K562 (cell line): ENCODE data around the gene RUVBL1. TPM values are rescaled to one million over a fixed set of nuclear protein-coding genes. Genes with fewer than 3 reads are reported as not detected.

ENCODE experiments used
- AFF4 ChIP-seq: sonication (generic); formaldehyde crosslinking; IDR thresholded peaks from 2 replicates; pipeline ENCODE4 v1.8.0; 2023; ENCODE audit warnings: mild to moderate bottlenecking, missing genetic modification reagents
- BRCA1 ChIP-seq, 2 experiments: fragments of 450-650 bp in 1 of 2; sonication (generic) in 1 of 2; formaldehyde crosslinking in 1 of 2; IDR thresholded peaks; 2 replicates each; pipeline versions ENCODE4 v1.5.0 to v1.6.1; 2017 to 2020; ENCODE audit warnings: mild to moderate bottlenecking in 1 of 2, missing genetic modification reagents in 1 of 2
- ELK1 ChIP-seq: sonication (generic); formaldehyde crosslinking; IDR thresholded peaks from 2 replicates; pipeline ENCODE4 v1.8.1; 2022; ENCODE audit warnings: missing genetic modification reagents
- HDAC2 ChIP-seq: fragments of 450-650 bp; IDR thresholded peaks from 2 replicates; pipeline ENCODE4 v1.6.1; 2016; ENCODE audit warnings: mild to moderate bottlenecking
- HDGF ChIP-seq: fragments of 450-650 bp; IDR thresholded peaks from 2 replicates; pipeline ENCODE4 v1.6.1; 2016
- HEY1 ChIP-seq: fragments of 250-450 bp; sonication (Bioruptor Pico); IDR thresholded peaks from 2 replicates; pipeline ENCODE4 v1.5.0; 2020; ENCODE audit warnings: mild to moderate bottlenecking, moderate library complexity, borderline replicate concordance
- MLLT1 ChIP-seq, 2 experiments: fragments of 450-650 bp; IDR thresholded peaks; 2 replicates each; pipeline ENCODE4 v1.6.1; 2016
- MYNN ChIP-seq, 2 experiments: sonication (generic); formaldehyde crosslinking in 1 of 2; IDR thresholded peaks; 2 replicates each; pipeline versions ENCODE4 v1.5.0 to v1.6.1; 2016 to 2020; ENCODE audit warnings: antibody characterized with exemption in 1 of 2, missing genetic modification reagents in 1 of 2
- PYGO2 ChIP-seq: fragments of 450-650 bp; IDR thresholded peaks from 2 replicates; pipeline ENCODE4 v1.6.1; 2016; ENCODE audit warnings: mild to moderate bottlenecking, missing genetic modification characterization, moderate library complexity, missing compliant biosample characterization
- RBM34 ChIP-seq: fragments of 200-400 bp; formaldehyde crosslinking; IDR thresholded peaks from 2 replicates; pipeline ENCODE4 v1.6.1; 2018; ENCODE audit warnings: low read length, borderline replicate concordance; ENCODE audit not compliant: insufficient read depth
- RCOR1 ChIP-seq, 2 experiments: IDR thresholded peaks; 2 replicates each; pipeline ENCODE4 v1.6.1; 2012; ENCODE audit warnings: low read depth in 2 of 2, low read length in 2 of 2, borderline replicate concordance in 1 of 2, improper control_type of control experiment in 1 of 2
- TCF7 ChIP-seq: sonication (generic); IDR thresholded peaks from 2 replicates; pipeline ENCODE4 v1.6.1; 2016; ENCODE audit warnings: antibody characterized with exemption, borderline replicate concordance
- TRIM25 ChIP-seq: fragments of 450-650 bp; IDR thresholded peaks from 2 replicates; pipeline ENCODE4 v1.7.0; 2016; ENCODE audit warnings: borderline replicate concordance
- ZBTB34 ChIP-seq: fragments of 250-450 bp; sonication (Bioruptor Pico); IDR thresholded peaks from 2 replicates; pipeline ENCODE4 v1.8.0; 2021; ENCODE audit warnings: mild to moderate bottlenecking, moderate library complexity
- ZFX ChIP-seq: sonication (generic); formaldehyde crosslinking; IDR thresholded peaks from 2 replicates; pipeline ENCODE4 v1.8.0; 2022; ENCODE audit warnings: mild to moderate bottlenecking, missing genetic modification reagents, moderate library complexity
- ZNF764 ChIP-seq: fragments of 250-450 bp; sonication (Bioruptor Pico); IDR thresholded peaks from 2 replicates; pipeline ENCODE4 v1.4.0; 2020; ENCODE audit warnings: low read depth, mild to moderate bottlenecking, moderate library complexity
- polyA plus RNA-seq, 8 experiments: library from polyadenylated mRNA; depleted of rRNA in 4 of 8; stranded (reverse) in 5 of 8; unstranded in 3 of 8; fragments of >200 nt; fragmentation: Nextera tagmentation in 2 of 8; fragmentation: Illumina TruSeq in 1 of 8; extraction: Ambion mirVana in 2 of 8; extraction: Trizol in 1 of 8; gene quantifications; 2 replicates each; pipeline versions ENCODE4 v1.2.1 to v1.2.3, GENCODE V29; 2011 to 2014; ENCODE audit warnings: inconsistent platforms in 1 of 8, missing spikeins in 1 of 8
- total RNA-seq, 7 experiments: library from RNA; depleted of rRNA in 6 of 7; stranded (reverse); fragments of >200 nt in 6 of 7; fragmentation: Illumina TruSeq in 2 of 7; extraction: Trizol in 2 of 7; gene quantifications; 2 replicates each; pipeline versions ENCODE4 v1.2.1 to v1.2.3, GENCODE V29; 2011 to 2021; ENCODE audit warnings: low replicate concordance in 1 of 7

RUVBL1 gene
- total and polyA plus RNA-seq, 9 of the 15 experiments (the other 6 are each of a cell fraction or from before 2014, with no cell fraction given), result 20.7 to 147 (median 113) TPM

- no peak for TF ChIP-seq TCF7
- TF ChIP-seq ZNF764 (CRISPR knock-in tag), result no peak
- no peak; the same call in 1 of the 2 replicates for TF ChIP-seq PYGO2 (tag)
- no peak for TF ChIP-seq AFF4
- TF ChIP-seq HDAC2, result no peak
- TF ChIP-seq ZFX, result no peak
- TF ChIP-seq HEY1 (CRISPR knock-in tag), result no peak
- TF ChIP-seq ZBTB34 (CRISPR knock-in tag), result no peak
- no peak for TF ChIP-seq BRCA1 (IDR thresholded peaks at IDR 0.05)
- no peak for TF ChIP-seq BRCA1 (CRISPR knock-in tag; IDR thresholded peaks at IDR 0.05)
- TF ChIP-seq RCOR1 (IDR thresholded peaks at IDR 0.05; ENCODE audit: borderline replicate concordance in 1 of 2, low read depth in 2 of 2, low read length in 2 of 2), result no peak; a peak in 1 of 4 replicates
- 0 out of 2 replicates have a peak, but pooled peaks have one; percentile 44 for TF ChIP-seq HDGF
- TF ChIP-seq RBM34, result no peak
- TF ChIP-seq TRIM25, result no peak
- no peak for TF ChIP-seq MYNN (IDR thresholded peaks at IDR 0.05)
- no peak for TF ChIP-seq MYNN (CRISPR knock-in tag; IDR thresholded peaks at IDR 0.05)
- peak in 1 of 2 experiments; percentile 39; a peak in 1 of 4 replicates for TF ChIP-seq MLLT1 (IDR thresholded peaks at IDR 0.05)
- TF ChIP-seq ELK1 (CRISPR knock-in tag), result no peak
These were observed 43.1 kb downstream of the RUVBL1 start (continued) for GRCh38 chr3:128080323-128081080.
